ENCODE data around the gene BLMH.
"Not testable (repeated sequence)": the region's sequence is repeated elsewhere in the genome, so short reads cannot be mapped to it uniquely, and the experiment has no call there.

Gene BLMH

DNA sequence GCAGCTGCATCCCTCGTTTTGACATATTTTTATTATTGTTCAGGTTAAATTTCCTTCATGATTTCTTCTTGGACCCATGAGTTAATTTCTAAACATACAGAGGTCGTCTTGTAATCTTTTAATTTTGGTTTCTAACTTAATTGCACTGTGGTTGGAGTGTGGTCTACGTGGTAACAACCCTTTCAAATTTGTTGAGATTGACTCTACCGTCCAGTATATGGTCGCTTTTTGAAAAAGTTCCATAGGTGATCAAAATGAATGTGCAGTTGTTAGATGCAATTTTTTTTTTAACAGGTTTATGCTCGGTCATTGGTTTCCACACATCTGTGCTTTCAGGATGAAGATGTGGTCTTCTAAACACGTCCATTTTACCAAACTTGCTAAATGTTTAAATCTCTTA is 45.3 kb downstream of the BLMH start:
- DNase-seq, result no peak

DNA sequence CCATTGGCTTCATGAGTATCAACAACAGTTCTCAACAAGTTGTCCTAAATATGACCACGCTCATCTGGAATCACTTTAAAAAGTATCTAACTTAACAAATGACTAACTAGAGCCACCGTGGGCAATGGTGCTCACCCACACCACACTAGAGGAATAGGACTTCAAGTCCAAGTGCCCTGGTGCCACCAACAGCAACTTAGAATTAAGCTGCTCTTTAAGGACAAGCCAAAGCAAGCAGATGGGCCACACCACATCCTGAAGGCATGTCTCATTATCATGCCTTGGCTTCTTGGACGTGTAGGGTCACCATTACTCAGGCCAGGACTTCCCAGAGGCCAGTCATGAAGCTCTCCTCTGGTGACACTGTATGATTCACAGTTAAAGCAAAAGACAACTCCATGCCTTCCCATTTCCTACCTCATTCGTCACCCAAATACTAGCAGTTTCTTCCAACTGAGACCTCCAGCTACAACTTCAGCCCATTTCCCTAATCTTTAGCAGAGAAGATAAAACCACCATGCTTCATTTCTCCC is 46.8 kb downstream of the BLMH start:
- no peak for DNase-seq

DNA sequence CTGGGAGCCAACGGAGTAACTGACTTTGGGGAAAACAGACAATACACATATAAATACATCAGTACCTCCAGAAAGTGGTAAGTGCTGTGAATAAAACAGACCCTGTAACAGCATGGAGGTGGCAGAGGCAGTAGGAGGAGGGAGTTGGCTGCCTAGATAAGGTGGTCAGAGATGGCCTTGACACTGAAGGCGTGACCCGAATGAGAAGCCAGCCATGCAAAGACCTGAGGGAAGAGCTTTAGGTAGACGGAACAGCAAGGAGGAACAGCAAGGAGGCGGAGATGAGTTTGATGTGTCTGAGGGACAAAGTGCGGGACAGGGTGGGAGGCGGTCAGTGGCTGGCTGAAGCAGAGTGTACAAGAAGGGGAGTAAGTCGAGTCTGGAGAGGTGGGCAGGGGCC is 48.2 kb downstream of the BLMH start:
- DNase-seq, result no peak

DNA sequence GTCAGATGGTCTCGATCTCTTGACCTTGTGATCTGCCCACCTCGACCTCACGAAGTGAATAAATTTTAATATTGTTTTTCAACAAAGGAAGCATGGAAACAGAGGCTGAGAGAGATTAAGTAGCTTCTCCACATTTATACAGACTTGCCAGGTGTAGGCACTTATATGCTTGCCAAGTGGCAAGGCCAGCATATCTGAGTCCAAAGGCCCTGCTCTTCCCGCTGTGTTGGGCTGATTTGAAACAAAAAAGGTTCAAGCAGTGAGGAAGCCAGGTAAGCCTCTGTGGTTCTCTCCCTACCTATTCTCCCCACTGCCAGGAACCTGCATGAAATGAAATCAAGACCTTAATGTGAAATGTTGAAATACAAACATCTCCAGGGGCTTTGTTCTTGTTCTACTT is 48.7 kb downstream of the BLMH start:
- DNase-seq, result no peak

DNA sequence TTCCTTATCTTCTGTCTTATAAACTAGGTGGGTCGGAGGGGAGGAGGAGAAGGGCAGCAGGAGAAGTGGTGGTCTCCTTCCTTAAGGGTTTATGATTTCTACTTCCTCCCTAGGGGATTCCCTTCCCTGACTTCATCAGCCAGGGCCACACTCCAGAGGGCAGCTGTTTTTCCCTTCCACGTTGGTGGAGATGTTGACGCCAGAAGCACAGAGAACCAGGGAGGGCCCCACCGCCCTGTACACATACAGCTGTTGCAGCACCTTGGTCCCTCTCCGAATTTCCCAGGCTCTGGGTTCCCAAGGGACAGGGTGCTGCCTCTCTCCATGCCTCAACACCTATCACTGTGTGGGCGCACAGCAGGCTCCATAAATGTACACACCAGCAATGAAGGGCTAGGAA is 50.7 kb downstream of the BLMH start:
- DNase-seq, result no peak

DNA sequence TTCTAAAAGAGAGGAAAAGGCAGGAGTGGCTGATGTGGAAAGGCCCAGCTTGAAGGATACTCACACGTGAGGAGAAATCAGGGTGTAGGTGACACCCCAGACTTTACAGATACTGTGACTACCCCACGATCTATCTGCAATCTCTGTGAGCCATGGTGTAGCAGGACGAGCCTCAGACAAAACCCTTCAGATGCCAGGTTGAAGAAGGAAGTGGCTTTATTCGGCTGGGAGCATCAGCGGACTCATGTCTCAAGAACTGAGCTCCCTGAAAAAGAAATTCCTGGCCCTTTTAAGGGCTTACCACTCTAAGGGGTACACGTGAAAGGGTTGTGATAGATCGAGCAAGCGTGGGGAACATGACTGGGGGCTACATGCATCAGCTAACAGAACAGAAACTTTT is 51.6 kb downstream of the BLMH start:
- DNase-seq, result no peak

DNA sequence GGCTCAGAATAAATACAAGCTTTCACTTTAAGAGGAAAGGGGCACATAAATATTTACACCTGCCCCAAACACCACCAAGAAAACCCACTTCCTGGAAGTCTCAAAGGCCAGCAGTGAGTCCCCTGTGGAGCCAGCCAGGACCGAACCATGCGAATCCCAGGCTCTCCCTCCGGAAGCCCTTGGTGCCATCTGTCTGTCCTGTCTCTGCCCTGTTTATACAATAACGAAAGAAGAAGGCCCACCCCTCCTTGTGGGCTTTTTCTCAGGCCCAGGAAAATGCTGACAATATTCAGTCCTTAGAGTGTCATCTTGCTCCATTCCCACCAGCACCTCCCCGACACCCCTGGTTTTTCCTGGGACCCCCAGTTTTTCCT is 52.7 kb downstream of the BLMH start:
- no peak for DNase-seq

DNA sequence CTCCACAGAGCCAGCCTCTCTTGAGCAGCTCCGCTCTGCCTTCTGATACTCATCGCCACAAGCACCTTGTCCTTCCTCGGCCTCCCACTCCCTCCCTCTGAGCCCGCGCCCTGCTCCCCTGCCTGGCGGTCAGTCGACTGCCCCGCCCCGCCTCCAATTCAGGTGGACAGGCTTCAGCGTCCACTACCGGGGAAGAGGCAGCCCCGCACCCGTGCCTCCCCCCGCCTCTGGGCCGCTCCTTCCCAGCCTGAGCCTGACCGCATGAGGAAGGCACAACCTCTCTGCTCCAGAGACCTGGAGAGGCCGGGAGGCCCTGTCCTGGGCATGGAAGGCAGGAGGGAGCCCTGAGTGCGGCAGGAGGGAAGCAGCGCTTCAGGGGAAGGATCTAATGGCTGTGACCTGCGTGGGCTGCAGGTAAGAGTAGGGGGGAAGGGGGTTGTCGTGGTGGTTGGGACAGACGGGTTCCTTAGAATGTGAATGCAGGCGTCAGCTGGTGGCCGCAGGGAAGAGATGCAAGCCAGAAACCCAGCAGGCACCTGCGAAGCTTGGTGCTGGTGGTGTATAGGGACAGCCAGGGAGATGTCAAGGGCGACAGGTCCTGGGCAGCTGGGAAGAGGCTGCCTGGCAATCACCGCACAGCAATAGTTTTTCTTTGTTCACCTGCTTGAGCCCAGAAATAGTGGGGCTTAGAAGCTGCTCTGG is 53.2 kb downstream of the BLMH start:
- no peak for DNase-seq

DNA sequence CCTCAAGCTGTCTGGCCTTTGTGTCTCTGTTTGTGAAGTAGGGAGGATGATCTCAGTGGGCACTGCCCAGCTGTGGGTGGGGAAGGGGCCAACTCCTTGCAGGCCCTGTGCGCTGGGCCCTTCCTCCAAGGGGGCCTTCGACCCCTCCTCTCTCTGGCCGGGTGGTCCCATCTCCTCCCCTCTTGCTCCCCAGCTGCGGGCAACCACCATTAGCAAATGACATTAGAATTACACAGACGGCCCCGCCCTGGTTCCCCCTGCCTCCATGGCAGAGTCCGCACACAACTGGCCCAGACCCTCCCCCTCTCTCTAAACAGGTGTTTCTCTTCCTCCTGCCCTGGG is 53.8 kb downstream of the BLMH start:
- DNase-seq, result no peak

DNA sequence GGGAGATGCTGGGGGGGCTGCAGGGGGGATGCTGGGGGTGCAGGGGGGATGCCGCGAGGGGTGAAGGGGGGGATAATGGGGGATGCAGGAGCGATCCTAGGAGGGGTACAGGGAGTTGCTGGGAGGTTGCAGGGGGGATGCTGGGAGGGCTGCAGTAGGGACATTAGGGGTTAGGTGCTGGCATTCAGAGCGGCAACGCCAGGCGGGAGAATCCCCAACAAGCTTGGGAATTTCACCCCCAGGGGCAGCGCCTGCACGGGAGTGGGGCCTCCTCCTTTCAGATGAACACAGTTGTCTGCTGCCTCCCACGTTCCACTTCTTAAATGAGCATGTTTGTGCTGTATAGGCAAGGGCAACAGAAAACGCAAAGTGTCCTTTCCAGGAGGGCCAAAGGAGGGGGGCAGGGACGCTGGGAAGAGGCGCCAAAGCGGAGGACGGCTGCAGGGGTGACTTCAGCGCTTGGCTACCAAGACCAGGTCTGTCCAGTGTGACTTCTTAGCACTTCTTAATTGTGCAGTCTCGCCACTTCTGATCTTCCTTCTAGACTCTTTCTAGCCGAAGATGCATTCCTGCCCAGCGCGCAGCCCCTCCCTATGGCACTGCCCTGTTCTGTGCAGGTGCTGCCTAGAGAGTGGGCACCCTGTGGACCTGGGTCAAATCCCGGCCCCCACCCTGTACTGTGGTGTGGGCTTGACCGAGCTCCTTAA is 54.3 kb downstream of the BLMH start:
- DNase-seq, result no peak

DNA sequence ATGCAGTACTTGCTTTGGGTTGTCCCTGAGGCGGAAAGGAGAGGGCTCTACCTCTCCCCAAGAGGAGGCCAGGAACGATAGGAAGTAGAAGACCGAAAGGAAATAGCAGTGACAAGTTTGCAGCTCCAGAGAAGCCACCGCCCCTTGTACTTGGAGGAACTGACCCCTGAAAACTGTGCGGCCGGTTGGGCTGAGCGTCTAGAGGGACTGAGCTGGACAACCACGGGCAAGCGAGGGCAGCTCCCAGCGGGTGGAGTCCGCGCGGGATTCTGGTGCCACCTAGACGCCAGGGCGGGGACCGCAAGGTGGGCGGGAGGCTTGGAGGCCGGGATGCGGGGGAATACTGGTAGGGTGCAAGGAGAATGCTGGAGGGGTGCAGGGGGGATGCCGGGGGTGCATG is 55.0 kb downstream of the BLMH start:
- peak; percentile 15 for DNase-seq

DNA sequence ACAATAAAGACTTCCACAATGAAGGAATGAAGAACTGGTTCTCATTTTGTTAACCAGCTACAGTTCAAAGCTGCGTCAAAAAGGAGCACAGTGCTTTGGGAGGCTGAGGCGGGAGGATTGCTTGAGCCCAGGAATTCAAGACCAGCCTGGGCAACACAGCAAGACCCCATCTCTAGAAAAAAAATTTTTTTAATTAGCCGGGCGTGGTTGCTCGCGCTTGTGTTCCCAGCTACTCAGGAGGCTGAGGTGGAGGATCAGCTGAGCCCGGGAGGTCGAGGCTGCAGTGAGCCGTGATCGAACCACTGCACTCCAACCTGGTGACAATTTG is 55.5 kb downstream of the BLMH start:
- no peak for DNase-seq

DNA sequence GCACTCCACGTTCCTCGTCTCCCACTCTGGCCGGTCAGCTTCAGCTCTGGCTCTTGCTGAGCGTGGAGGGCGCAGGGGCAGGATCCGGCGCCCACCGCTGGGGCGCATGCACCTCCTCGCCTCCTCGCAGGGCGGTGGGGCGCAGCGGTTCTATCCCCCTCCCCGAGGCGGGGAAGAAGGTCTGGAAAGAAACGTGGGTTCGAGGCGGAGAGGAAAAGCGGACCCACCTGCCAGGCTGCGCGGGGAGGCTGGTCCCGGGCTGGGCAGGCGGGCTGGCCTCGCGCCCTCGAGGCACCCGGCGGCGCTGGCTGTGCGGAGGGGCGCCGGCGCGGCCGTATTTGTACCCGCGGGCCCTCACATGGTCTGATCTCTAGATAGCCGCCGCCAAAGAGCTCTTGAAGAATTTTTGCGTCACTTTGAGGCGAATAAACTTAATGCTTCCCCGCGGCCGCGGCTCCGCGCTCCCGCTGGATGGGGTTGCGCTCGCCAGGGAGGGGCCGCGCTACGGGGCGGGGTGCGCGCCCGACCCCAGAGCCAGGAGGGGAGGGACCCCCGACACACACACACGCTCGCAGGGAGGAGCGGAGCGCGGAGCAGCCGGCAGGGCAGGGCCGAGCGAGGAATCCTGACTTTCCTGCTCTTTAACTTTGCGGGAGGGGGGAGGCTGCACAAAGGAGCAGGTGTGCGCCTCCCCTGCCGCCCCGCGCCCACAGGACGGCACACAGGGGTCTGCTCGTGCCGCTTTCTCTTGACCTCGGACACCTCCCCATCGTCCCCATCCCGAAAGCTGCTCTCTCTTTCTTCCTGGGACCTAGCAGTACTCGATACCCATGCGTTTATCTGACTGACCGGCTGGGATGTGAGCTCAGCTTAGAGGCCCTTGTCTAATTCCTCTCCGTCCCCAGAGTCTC is 56.1 kb downstream of the BLMH start, which contains the start of gene SLC6A4:
Gene SLC6A4 (minus strand): TSS at position 312 of the 911 bp plus-strand sequence. CDS start 13,739 bp downstream, outside the sequence.
- DNase-seq, result no peak

DNA sequence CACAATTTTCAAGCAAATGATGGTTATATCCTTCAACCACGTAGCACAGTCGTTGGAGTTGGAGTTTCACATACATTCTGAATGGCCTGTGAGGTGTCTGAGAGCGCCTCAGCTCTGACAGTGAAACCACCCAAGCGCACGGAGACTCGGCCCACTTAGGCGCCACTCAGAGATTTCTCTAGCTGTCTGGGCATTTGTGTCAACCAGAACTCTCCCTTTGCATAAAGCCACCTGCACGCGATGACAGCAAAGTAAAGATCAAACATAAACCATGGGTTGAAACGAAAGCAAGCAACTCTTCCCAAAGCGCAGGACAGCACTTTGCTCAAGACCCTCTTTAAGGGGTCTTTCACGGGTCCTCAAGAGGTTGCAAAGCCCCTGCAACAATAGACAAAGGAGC is 56.8 kb downstream of the BLMH start:
- DNase-seq, result no peak

DNA sequence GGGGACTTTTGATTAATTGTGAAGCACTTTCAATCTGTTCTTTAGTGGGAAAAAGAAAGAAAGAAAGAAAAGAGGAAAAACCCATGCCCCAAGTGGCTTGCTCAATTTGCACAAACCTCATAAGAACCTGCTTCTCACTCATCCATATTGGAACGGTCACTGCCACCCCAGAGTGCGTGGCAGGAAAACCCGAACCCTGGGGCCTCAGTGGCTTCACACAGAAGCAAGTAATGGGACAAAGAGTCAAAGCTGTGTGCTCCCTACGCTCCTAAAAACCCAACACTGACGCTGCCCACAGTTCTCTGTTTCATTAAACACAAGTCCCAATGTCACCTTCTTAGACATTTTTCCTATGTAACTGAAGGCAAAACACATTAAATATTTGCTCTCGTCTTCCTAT is 57.4 kb downstream of the BLMH start:
- DNase-seq, result no peak

DNA sequence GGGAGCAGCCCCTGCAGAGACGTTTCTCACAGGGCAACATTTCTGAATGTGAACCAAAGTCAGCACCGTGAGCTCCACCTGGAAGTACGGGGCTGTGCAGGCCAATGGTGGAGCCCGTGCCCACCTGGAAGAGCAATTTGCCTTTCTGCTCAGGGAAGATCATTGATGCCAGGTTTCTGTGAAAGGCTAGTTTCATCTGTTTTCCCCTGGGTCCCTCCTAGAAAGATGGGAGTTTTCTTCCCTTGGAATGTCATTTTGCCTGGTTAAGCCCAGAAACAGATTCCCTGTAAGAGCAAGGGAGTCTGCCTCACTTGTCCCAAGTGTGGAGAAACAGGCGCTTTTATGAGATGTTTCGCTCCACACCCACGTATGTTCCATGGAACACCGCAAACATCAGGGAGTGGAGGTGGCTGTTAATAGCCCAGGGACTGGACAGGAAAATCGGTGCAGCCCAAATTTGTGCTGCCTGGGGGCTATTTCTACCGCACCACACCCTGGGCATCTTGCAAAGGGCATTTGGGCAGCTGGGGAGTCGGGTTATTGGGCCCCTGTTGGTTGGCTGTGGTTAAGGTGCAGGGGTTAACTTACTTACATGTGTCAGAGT is 58.8 kb downstream of the BLMH start:
- DNase-seq, result no peak

DNA sequence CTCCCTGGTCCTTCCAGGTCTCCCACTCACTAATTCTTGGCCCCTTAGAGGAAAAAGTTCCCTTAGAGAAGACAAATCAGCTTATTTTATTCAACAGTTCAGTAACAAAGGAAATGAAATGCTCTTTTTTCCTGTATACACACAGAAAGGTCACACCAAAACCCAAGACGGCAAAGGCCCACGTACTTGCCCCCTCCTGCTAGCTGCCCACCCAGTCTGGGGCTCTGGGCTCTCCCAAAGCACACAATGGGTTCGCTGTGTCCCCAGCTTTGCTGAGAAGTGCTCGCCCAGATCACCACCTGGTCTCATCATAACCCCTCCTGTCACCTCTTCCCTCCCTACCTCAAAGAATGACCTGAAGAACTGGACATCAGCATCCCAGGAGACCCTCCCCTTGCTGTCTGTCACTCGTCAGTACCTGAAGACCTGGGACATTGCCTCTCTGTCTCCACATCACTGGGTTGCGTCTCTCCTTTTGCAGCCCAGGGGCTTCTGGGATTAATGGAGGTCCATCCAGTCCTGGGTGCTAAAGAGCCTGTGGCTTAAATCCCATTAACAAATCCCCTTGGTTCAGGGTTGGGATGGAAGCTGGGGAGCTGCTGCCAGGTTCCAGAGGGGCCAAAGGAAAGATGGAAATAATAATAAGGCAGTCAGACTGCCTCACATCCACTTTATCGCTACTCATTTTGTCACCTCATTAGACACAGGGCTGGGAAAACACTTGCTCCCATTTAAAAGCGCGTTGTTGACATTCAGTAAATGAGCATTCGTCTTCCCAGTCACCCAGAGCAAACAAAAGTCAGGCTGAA is 59.5 kb downstream of the BLMH start:
- DNase-seq, result no peak

DNA sequence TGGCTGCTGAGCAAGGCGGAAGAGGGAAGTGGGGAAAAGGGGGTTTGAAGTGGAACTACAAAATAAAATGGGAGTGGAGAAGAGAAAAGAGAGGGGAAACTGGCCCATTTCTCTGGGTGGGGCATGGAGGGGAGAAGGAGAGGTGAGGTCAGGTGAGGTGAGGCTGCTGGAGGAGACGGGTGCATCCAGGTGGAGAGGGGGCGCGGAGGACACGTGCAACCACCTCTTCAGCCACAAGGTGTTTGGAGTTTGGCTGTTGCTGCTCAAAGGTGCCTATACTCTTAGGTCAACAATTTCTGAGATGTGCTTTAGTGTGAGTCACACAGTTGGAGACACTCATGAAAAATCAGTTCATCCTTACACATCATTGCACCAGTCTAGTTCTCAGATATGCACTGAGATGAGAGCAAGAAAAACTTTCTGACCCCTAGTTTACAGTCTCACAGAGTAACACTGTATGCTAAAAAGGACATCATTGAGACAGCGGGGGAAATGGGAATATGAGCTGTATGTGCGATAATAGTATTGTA is 61.1 kb downstream of the BLMH start:
- no peak for DNase-seq

DNA sequence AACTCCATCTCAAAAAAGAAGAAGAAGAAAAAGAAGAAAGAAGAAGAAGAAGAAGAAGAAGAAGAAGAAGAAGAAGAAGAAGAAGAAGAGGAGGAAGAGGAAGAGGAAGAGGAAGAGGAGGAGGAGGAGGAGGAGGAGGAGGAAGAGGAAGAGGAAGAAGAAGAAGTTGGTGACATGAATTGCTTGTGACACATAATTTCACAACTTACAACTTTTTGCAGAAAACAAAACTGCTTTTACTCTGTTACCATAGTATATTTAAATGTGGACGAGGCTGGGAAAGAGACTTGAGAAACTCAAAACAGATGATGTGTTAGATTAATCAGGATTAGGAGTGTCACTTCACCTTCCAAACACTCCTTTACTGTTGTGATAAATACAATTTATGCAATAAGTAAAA is 61.7 kb downstream of the BLMH start:
- not testable (repeated sequence) for DNase-seq

DNA sequence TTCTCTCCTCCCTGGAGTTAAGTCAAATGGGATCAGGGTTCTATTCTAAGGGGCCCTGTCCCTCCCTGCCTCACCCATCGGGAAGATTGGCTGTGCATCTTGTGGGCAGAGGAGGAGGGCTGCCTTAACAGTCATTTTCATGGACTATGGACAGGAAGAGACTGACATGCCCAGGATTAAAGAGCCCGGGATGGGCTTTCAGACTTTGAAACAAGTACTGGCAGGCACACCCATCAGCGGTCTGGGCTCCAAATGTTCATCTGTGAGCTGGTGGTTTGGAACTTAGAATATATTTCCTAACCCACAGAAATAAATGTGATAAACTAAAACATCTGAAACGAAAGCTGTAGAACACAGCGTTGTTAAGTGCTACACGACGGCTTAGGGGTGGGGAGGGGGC is 62.7 kb downstream of the BLMH start:
- no peak for DNase-seq

DNA sequence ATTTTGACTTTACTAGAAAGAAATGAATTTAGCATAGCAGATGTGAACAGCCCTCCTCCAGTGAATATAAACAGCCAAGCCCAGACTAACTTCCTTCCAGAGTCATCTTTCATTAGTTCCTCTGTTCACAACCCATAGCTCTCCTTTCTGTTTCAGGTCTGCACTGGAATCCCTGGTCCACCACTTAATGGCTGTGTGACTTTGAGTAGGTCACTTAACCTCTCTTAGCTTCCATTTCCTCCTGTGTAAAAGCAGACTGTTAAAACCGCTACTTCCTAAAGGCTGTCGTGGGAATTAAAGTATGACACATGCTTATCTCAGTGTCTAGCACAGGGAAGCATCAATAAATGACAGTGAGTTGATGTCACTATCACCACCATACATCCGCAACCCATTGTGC is 63.7 kb downstream of the BLMH start:
- DNase-seq, result no peak

DNA sequence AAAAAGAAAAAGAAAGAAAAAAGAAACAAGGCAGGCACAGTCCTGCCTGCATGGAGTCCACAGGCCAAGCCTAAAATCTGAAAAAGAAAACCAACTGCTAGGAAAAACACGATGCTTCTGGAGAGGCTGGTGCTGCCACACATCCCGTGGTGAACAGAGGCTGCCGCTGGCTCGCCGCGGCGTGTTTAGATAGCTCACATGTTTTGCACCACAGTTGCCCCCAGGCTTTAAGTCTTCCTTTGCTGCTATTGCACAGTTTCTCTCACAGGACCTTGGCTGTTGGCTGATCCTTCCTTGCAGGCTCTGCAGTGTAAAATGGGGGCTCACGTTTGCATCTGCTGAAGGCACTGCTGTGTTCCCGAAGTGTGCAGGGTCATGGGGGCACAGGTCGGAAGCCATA is 64.9 kb downstream of the BLMH start:
- no peak for DNase-seq
